DMS53 treated with DMSO at 0.1 percent for 48 hours (cell line): ENCODE data around the gene PRPF40A.
A peak's percentile ranks its signal among the peaks of the same experiment; 100 is the strongest.

ENCODE experiments used
- DNase-seq: peaks from one replicate; lab custom pipeline; 2025; ENCODE audit not compliant: unreplicated experiment; lab: John Stamatoyannopoulos, UW

The PRPF40A gene

GRCh38 chr2:152655880-152656279 lies 61.4 kb downstream of the PRPF40A start:
- no peak for DNase-seq

- DNase-seq = no peak
These were observed 65.4 kb downstream of the PRPF40A start for GRCh38 chr2:152651834-152652233.

GRCh38 chr2:152650768-152651371 lies 66.4 kb downstream of the PRPF40A start:
- DNase-seq = no peak

- DNase-seq = no peak
These were observed 67.3 kb downstream of the PRPF40A start for GRCh38 chr2:152649997-152650396.

- DNase-seq = peak; percentile 11
These were observed 68.9 kb downstream of the PRPF40A start for GRCh38 chr2:152648336-152648735.

- DNase-seq = peak; percentile 38
These were observed 69.7 kb downstream of the PRPF40A start for GRCh38 chr2:152647552-152647951.

- DNase-seq = no peak
These were observed 70.5 kb downstream of the PRPF40A start for GRCh38 chr2:152646775-152647174.

GRCh38 chr2:152646264-152646663 lies 71.0 kb downstream of the PRPF40A start:
- DNase-seq = no peak

GRCh38 chr2:152644189-152644873 lies 72.9 kb downstream of the PRPF40A start:
- DNase-seq = no peak

- DNase-seq = no peak
These were observed 78.7 kb downstream of the PRPF40A start for GRCh38 chr2:152638590-152638989.

GRCh38 chr2:152638056-152638455 lies 79.2 kb downstream of the PRPF40A start:
- DNase-seq = no peak

GRCh38 chr2:152637251-152637650 lies 80.0 kb downstream of the PRPF40A start:
- DNase-seq = no peak

- peak; percentile 0 for DNase-seq
These were observed 81.5 kb downstream of the PRPF40A start for GRCh38 chr2:152635635-152636298.

GRCh38 chr2:152632736-152633135 lies 84.5 kb downstream of the PRPF40A start:
- no peak for DNase-seq

GRCh38 chr2:152630466-152630865 lies 86.8 kb downstream of the PRPF40A start:
- no peak for DNase-seq

GRCh38 chr2:152629202-152629601 lies 88.1 kb downstream of the PRPF40A start:
- DNase-seq = no peak

GRCh38 chr2:152627351-152627957 lies 89.8 kb downstream of the PRPF40A start:
- DNase-seq = no peak

GRCh38 chr2:152626911-152627339 lies 90.3 kb downstream of the PRPF40A start:
- DNase-seq = no peak

GRCh38 chr2:152624805-152625204 lies 92.5 kb downstream of the PRPF40A start:
- DNase-seq = no peak

GRCh38 chr2:152623775-152624174 lies 93.5 kb downstream of the PRPF40A start:
- no peak for DNase-seq

GRCh38 chr2:152623076-152623740 lies 94.1 kb downstream of the PRPF40A start:
- DNase-seq = no peak
